Chondrocyte (in vitro differentiated cells): Measurements from ENCODE around the gene MAP3K5. TPM values are rescaled to one million over a fixed set of nuclear protein-coding genes. Genes with fewer than 3 reads are reported as not detected.

Source experiments
- DNase-seq: peaks from one replicate; pipeline ENCODE4 v3.0.0; 2021; ENCODE audit warnings: mixed read lengths, low spot score
- H3K27ac Mint-ChIP-seq: one replicate; pipeline ENCODE4 v1.8.0; 2021; ENCODE audit warnings: mild to moderate bottlenecking, moderate library complexity, mixed read lengths; ENCODE audit not compliant: unreplicated experiment
- H3K27me3 Mint-ChIP-seq: 2 replicates; pipeline ENCODE4 v1.8.0; 2021; ENCODE audit warnings: low read depth, mixed read lengths
- H3K36me3 Mint-ChIP-seq: 2 replicates; pipeline ENCODE4 v1.8.0; 2021; ENCODE audit warnings: low read depth, mixed read lengths
- H3K4me1 Mint-ChIP-seq: 2 replicates; pipeline ENCODE4 v1.8.0; 2021; ENCODE audit warnings: low read depth, mild to moderate bottlenecking, mixed read lengths
- H3K4me3 Mint-ChIP-seq: one replicate; pipeline ENCODE4 v1.8.0; 2021; ENCODE audit warnings: mild to moderate bottlenecking, moderate library complexity, mixed read lengths; ENCODE audit not compliant: unreplicated experiment
- H3K9me3 Mint-ChIP-seq: 2 replicates; pipeline ENCODE4 v1.8.0; 2021; ENCODE audit warnings: low read depth, mixed read lengths
- total RNA-seq: library from RNA; stranded (reverse); gene quantifications from 3 replicates; pipeline ENCODE4 v1.2.1, GENCODE V29; 2021
- TF ChIP-seq, protein P1 (sequence below): fragments of 200-600 bp; sonication (generic); IDR thresholded peaks from 2 replicates; pipeline ENCODE4 v1.5.0; 2021; ENCODE audit warnings: antibody characterized with exemption, mild to moderate bottlenecking, moderate library complexity

MAP3K5 gene
- total RNA-seq, 1 donor from 2014 or later, result 4.6 TPM

DNA sequence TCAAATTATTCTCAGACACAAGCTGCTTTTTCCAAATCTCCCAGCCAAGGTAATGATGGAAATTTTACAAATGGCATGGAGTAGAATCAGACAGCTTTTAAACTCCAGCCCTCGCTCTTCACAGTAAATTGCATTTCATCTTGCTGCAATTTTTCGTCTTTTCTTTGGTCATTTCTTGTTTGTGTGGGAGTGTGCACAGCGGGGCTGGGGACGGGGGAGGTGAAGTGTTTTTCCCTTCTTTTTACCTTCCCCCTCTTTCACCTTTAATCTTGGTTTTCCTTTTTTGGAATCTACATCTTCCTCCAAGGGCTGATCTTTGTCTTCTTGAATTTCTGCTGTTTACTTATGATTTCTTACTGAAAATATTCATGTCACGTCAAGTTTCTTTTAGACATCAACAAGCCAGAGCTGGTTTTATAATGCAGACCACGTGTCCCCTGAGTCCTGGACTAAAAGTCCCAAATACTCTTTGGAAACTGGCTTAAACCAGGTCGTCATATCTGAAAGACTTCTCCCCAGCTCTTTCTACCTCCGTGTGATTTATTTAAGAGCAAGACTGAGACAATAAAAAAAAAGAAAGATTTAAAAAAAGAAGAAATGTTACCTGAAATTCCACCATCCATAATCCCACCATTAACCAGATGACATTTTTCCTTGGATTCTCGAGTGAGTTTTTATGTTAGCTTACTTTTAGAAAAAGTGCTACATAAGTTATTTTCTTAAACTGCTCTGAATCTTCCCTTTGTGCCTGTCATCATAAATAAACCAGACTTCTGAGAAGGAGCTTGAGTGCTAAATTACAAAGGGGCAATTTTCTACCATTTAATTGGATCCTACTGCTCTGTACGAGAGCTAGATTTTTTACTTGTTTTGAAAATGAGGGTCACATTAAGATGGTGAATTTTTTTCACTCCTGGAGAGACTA is 52.0 kb downstream of the MAP3K5 start:
- H3K4me3 Mint-ChIP-seq, result no peak overlapping the region
- peaks cover 19% of the 10 kb centered on the region for H3K4me1 Mint-ChIP-seq
- no peak overlapping the region for H3K27ac Mint-ChIP-seq

DNA sequence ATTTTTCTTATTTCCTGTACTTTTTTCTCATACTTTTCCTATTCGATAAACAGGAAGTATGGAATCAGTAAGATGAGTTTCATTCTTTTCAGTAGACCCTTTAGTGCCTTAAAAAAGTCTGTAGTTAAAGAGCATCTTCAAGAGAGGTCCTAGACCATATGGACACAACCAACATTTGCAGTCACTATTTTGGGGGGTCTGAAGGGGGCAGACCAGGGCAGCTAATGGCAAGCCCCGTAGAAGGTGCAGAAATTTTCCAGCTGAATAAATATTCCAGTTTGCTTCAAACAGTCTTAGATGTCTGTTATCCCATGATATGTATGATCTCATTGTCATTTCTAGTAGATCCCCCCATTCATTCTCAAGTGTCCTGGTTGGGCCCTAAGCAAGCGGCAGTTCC is 52.8 kb downstream of the MAP3K5 start:
- peaks cover 17% of the 10 kb centered on the region for H3K4me1 Mint-ChIP-seq
- no peak overlapping the region for H3K4me3 Mint-ChIP-seq
- H3K27ac Mint-ChIP-seq, result no peak overlapping the region

More for the DNA sequence above, 52.0 kb downstream of the MAP3K5 start:
- peaks cover 5% of the 10 kb centered on the region for H3K9me3 Mint-ChIP-seq
- TF ChIP-seq, protein P1, sequence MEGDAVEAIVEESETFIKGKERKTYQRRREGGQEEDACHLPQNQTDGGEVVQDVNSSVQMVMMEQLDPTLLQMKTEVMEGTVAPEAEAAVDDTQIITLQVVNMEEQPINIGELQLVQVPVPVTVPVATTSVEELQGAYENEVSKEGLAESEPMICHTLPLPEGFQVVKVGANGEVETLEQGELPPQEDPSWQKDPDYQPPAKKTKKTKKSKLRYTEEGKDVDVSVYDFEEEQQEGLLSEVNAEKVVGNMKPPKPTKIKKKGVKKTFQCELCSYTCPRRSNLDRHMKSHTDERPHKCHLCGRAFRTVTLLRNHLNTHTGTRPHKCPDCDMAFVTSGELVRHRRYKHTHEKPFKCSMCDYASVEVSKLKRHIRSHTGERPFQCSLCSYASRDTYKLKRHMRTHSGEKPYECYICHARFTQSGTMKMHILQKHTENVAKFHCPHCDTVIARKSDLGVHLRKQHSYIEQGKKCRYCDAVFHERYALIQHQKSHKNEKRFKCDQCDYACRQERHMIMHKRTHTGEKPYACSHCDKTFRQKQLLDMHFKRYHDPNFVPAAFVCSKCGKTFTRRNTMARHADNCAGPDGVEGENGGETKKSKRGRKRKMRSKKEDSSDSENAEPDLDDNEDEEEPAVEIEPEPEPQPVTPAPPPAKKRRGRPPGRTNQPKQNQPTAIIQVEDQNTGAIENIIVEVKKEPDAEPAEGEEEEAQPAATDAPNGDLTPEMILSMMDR, result no peak
- H3K27me3 Mint-ChIP-seq, result no peaks in the 10 kb centered on the region
- no peak for DNase-seq
- H3K36me3 Mint-ChIP-seq, result no peaks in the 10 kb centered on the region

DNA sequence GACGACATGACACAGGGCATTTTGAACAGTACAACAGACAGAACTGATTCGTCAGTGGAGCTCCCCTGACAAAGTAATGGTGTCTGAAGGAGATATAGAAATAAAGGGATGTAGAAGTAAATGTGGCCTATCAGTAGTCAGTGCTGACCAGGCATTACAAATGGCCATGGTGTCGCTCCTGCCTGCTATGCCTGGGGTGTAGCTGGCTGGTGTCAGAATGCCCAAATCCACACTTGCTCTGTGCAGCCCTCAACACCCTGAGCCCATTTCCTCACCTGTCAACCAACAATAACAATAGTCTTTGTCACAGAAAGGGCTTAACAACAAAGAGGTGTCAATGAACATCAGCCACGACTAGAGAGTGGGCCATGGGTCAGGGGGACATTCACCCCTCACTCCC is 53.2 kb downstream of the MAP3K5 start:
- no peak for DNase-seq
- peaks cover 17% of the 10 kb centered on the region for H3K4me1 Mint-ChIP-seq
- no peaks in the 10 kb centered on the region for H3K36me3 Mint-ChIP-seq
- H3K9me3 Mint-ChIP-seq, result peaks cover 5% of the 10 kb centered on the region
- no peak overlapping the region for H3K27ac Mint-ChIP-seq
- no peaks in the 10 kb centered on the region for H3K27me3 Mint-ChIP-seq
- TF ChIP-seq, protein P1, result no peak
- H3K4me3 Mint-ChIP-seq, result no peak overlapping the region

More for the DNA sequence above, 52.8 kb downstream of the MAP3K5 start:
- Mint-ChIP-seq H3K27me3 (no peaks in the 10 kb centered on the region), H3K36me3 (no peaks in the 10 kb centered on the region), H3K9me3 (peaks cover 5% of the 10 kb centered on the region)
- DNase-seq, result no peak
- TF ChIP-seq, protein P1, result no peak

DNA sequence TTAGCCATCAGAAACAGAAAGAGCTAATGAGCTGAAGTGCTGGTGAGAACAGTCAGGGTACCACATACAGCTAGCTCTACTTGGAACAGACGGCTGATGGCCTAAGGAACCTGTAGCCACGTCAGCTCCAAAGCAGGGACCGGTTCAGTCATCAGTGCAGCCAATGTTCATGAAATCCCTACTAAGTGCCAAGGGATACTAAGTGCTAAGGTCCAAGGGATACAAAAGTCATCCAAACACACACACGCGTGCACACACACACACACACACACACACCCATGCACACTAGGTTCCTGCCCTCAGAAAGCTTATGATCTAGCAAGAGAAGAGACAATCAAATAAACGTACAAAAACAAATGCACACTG is 53.6 kb downstream of the MAP3K5 start:
- no peak overlapping the region for H3K4me3 Mint-ChIP-seq
- no peaks in the 10 kb centered on the region for H3K27me3 Mint-ChIP-seq
- TF ChIP-seq, protein P1, result no peak
- DNase-seq, result no peak
- H3K4me1 Mint-ChIP-seq, result peaks cover 17% of the 10 kb centered on the region
- H3K36me3 Mint-ChIP-seq, result no peaks in the 10 kb centered on the region
- no peak overlapping the region for H3K27ac Mint-ChIP-seq
- H3K9me3 Mint-ChIP-seq, result peaks cover 2% of the 10 kb centered on the region

DNA sequence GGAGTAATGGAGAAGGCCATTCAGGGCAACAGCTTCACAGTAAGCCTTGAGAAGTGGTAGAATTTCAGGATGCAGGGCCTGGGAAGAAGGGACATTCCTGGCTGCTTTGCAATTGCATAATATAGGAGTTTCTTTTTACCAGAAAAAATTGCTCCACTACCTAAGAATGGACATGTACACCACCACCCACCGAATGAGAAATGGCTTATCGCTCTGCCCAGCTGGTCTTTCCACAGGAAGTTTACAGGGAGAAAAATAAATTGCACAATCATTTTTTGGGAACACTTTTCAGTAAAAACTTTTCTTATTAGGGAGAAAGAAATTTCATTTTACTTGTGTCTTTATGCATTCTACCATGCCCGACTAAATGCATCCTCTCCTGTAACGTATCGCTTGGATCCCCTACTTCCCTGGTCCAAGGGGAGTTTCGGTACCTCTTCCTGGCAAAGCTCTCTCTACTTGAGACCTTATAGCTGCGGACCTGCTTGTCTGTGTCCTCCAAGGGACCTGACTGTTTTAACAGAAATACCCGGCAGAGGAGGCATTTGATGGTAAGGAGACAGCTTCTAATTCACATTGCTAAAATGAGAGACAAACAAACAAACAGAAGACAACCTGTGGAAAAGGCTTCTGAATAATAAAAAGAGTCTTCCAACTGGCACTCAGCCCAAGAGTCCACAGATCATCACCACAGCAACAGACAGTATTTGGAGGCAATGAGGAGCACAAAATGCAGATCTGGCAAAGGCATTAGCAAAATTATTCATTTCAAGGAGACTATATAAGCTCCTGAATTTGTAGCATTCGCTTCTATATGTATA is 54.2 kb downstream of the MAP3K5 start:
- no peak overlapping the region for H3K27ac Mint-ChIP-seq
- no peak overlapping the region for H3K4me3 Mint-ChIP-seq
- no peaks in the 10 kb centered on the region for H3K36me3 Mint-ChIP-seq
- H3K27me3 Mint-ChIP-seq, result no peaks in the 10 kb centered on the region
- no peak for DNase-seq
- no peaks in the 10 kb centered on the region for H3K9me3 Mint-ChIP-seq
- peaks cover 17% of the 10 kb centered on the region for H3K4me1 Mint-ChIP-seq
- TF ChIP-seq, protein P1, result no peak
